ENCODE results near the gene SYNRG. TPM values are rescaled to one million over a fixed set of nuclear protein-coding genes. Genes with fewer than 3 reads are reported as not detected.

Gene SYNRG
- total and polyA plus RNA-seq, 2 of the 13 experiments (the other 11 are each of a cell fraction or from before 2014, with no cell fraction given): 7.3 to 8.7 TPM

- TF ChIP-seq ZNF318 (CRISPR knock-in tag; IDR thresholded peaks at IDR 0.05) (no peak), PITX1 (CRISPR knock-in tag; IDR thresholded peaks at IDR 0.05) (0 out of 2 replicates have a peak, but pooled peaks have one; percentile 14), ZNF841 (CRISPR knock-in tag; IDR thresholded peaks at IDR 0.05; ENCODE audit: borderline replicate concordance) (no peak), ATF4 (CRISPR knock-in tag; IDR thresholded peaks at IDR 0.05) (no peak), ZBTB2 (CRISPR knock-in tag; IDR thresholded peaks at IDR 0.05; ENCODE audit: low read depth) (peak; percentile 15; the same call in 1 of the 2 replicates), NR2F6 (IDR thresholded peaks at IDR 0.05) (no peak), NR2F6 (CRISPR knock-in tag; IDR thresholded peaks at IDR 0.05) (peak; percentile 34; the same call in 1 of the 2 replicates), ARNTL (CRISPR knock-in tag; IDR thresholded peaks at IDR 0.05) (no peak), SIN3A (IDR thresholded peaks at IDR 0.05; ENCODE audit: borderline replicate concordance, low read depth, low read length) (peak; percentile 59; the same call in 1 of the 2 replicates), PLRG1 (conservative IDR thresholded peaks at IDR 0.05) (no peak), ZNF761 (CRISPR knock-in tag; conservative IDR thresholded peaks at IDR 0.05) (0 out of 2 replicates have a peak, but pooled peaks have one; percentile 7), SAP130 (CRISPR knock-in tag; IDR thresholded peaks at IDR 0.05; ENCODE audit: low read depth) (peak; percentile 64), ARID2 (CRISPR knock-in tag; IDR thresholded peaks at IDR 0.05; ENCODE audit: borderline replicate concordance) (no peak)
These were observed 119.1 kb downstream of the SYNRG start (continued) for GRCh38 chr17:37490022-37490587.

All from HepG2 (cell line).